HCT116 (cell line): ENCODE measurements around the gene PSTPIP2. TPM values are rescaled to one million over a fixed set of nuclear protein-coding genes. Genes with fewer than 3 reads are reported as not detected.

Source experiments
- ATAC-seq: fragments of 200-7000 bp; cut with Tn5 transposase; 2 replicates; pipeline ENCODE4 v1.9.1; 2020; ENCODE audit warnings: mild to moderate bottlenecking, moderate library complexity
- BruUV-seq: library from RNA; stranded (reverse); fragments of 400-500 nt; replicated peaks from 2 replicates; lab custom pipeline; 2021; lab: Mats Ljungman, UMichigan
- CTCF ChIA-PET: fragments of 300-600 bp; sonication (Branson Sonifier 250); formaldehyde crosslinking; loops from one replicate; lab custom pipeline; 2021; ENCODE audit warnings: antibody characterized with exemption; lab: Charles Lee
- POLR2A ChIA-PET: fragments of 300-600, 350-600 bp; sonication (Branson Sonifier 250); formaldehyde crosslinking; loops from one replicate; lab custom pipeline; 2021; ENCODE audit warnings: antibody characterized with exemption; lab: Charles Lee
- RAD21 ChIA-PET, 2 experiments: fragments of 300-600 bp; sonication (Branson Sonifier 250); formaldehyde crosslinking; loops; one replicate each; lab custom pipeline; 2023; ENCODE audit warnings: low total read pairs in 2 of 2; ENCODE audit not compliant: uncharacterized antibody in 2 of 2, unreplicated experiment in 2 of 2, low non-redundant PET in 1 of 2; lab: Charles Lee
- DNase-seq: peaks from one replicate; pipeline ENCODE4 v3.0.0-alpha.2; 2010; ENCODE audit warnings: low read depth, low spot score
- H2AFZ ChIP-seq: fragments of 200-600 bp; shearing (Covaris generic), sonication (generic); 2 replicates; pipeline ENCODE4 v1.6.1; 2017; ENCODE audit warnings: low read depth, mixed run types, mixed read lengths, antibody characterized with exemption, low read length; ENCODE audit not compliant: poor library complexity, severe bottlenecking
- H3K27ac ChIP-seq: 2 replicates; pipeline ENCODE4 v1.5.1; 2012; ENCODE audit warnings: low read depth, low read length
- H3K27me3 ChIP-seq: fragments of 200-600 bp; sonication (generic); 2 replicates; pipeline ENCODE4 v1.6.1; 2016; ENCODE audit warnings: mixed run types, low read length, mixed read lengths; ENCODE audit not compliant: insufficient read depth
- H3K36me3 ChIP-seq, 2 experiments: fragments of 200-500 bp in 1 of 2; fragments of 200-600 bp in 1 of 2; sonication (Bioruptor generic) in 1 of 2; sonication (generic) in 1 of 2; 2 replicates each; pipeline versions ENCODE4 v1.5.1 to v1.6.1; 2014 to 2016; ENCODE audit warnings: low read length in 2 of 2, inconsistent platforms in 1 of 2, mixed read lengths in 1 of 2, mixed run types in 1 of 2; ENCODE audit not compliant: insufficient read depth in 2 of 2, control insufficient read depth in 1 of 2
- H3K4me1 ChIP-seq, 2 experiments: fragments of 200-600 bp in 1 of 2; sonication (generic) in 1 of 2; 2 replicates each; pipeline versions ENCODE4 v1.5.1 to v1.6.1; 2012 to 2017; ENCODE audit warnings: low read length in 2 of 2, inconsistent platforms in 1 of 2, mild to moderate bottlenecking in 1 of 2, mixed read lengths in 1 of 2, mixed run types in 1 of 2, moderate library complexity in 1 of 2; ENCODE audit not compliant: insufficient read depth in 2 of 2, control insufficient read depth in 1 of 2
- H3K4me2 ChIP-seq: fragments of 200-600 bp; sonication (generic); 2 replicates; pipeline ENCODE4 v1.6.1; 2017; ENCODE audit warnings: mixed run types, low read length, mixed read lengths
- H3K4me3 ChIP-seq, 2 experiments: fragments of 200-600 bp in 1 of 2; sonication (generic) in 1 of 2; replicated peaks in 1 of 2; 2 replicates each; pipeline ENCODE4 v1.5.1; 2011 to 2016; ENCODE audit warnings: low read length in 2 of 2, control low read depth in 1 of 2, low read depth in 1 of 2, mild to moderate bottlenecking in 1 of 2, mixed read lengths in 1 of 2, mixed run types in 1 of 2
- H3K79me2 ChIP-seq: fragments of 200-600 bp; sonication (generic); 2 replicates; pipeline ENCODE4 v1.6.1; 2017; ENCODE audit warnings: mild to moderate bottlenecking, mixed run types, low read length, moderate library complexity, mixed read lengths; ENCODE audit not compliant: insufficient read depth
- H3K9ac ChIP-seq: fragments of 200-600 bp; sonication (generic); 2 replicates; pipeline ENCODE4 v1.6.1; 2016; ENCODE audit warnings: low read length, mixed read lengths
- H3K9me2 ChIP-seq: fragments of 200-600 bp; sonication (generic), shearing (Covaris generic); 2 replicates; pipeline ENCODE4 v1.6.1; 2017; ENCODE audit warnings: mixed run types, mild to moderate bottlenecking, moderate library complexity; ENCODE audit not compliant: insufficient read depth
- H3K9me3 ChIP-seq, 2 experiments: fragments of 200-500 bp in 1 of 2; fragments of 200-600 bp in 1 of 2; sonication (Bioruptor generic) in 1 of 2; sonication (generic) in 1 of 2; 2 replicates each; pipeline ENCODE4 v1.6.1; 2014 to 2017; ENCODE audit warnings: low read length in 2 of 2, mixed read lengths in 2 of 2, inconsistent platforms in 1 of 2, low read depth in 1 of 2, mild to moderate bottlenecking in 1 of 2, mixed run types in 1 of 2, moderate library complexity in 1 of 2; ENCODE audit not compliant: control insufficient read depth in 1 of 2, insufficient read depth in 1 of 2
- H4K20me1 ChIP-seq: fragments of 200-600 bp; sonication (generic), shearing (Covaris generic); 2 replicates; pipeline ENCODE4 v1.6.1; 2017; ENCODE audit warnings: mixed run types, mild to moderate bottlenecking, moderate library complexity; ENCODE audit not compliant: insufficient read depth
- CEBPB ChIP-seq: IDR thresholded peaks from 2 replicates; pipeline ENCODE4 v1.6.1; 2012; ENCODE audit warnings: low read depth
- EZH2phosphoT487 ChIP-seq: fragments of 200-600 bp; IDR thresholded peaks from 2 replicates; pipeline ENCODE4 v1.6.1; 2018; ENCODE audit warnings: antibody characterized with exemption, borderline replicate concordance
- POLR2AphosphoS5 ChIP-seq: IDR thresholded peaks from 2 replicates; pipeline ENCODE4 v1.6.1; 2011; ENCODE audit warnings: mild to moderate bottlenecking, low read depth, low read length, moderate library complexity
- TCF7L2 ChIP-seq: IDR thresholded peaks from 2 replicates; pipeline ENCODE4 v1.7.0; 2011; ENCODE audit warnings: borderline replicate concordance, inconsistent platforms; ENCODE audit not compliant: insufficient read depth, insufficient read length; ENCODE audit errors: extremely low read depth
- intact Hi-C: fragments of 100-400 bp; cut with micrococcal nuclease; formaldehyde crosslinking; loops from 2 replicates; pipeline ENCODE4 v1.10.0; 2022
- total RNA-seq: library from RNA; stranded (reverse); gene quantifications from one replicate; pipeline ENCODE4 v1.2.1, GENCODE V29; 2021; ENCODE audit not compliant: unreplicated experiment

Gene PSTPIP2
- total RNA-seq, 1 experiment from 2014 or later, result 20.0 TPM

GRCh38 chr18:45939236-45939635 is 132.8 kb downstream of the PSTPIP2 start:
- CTCF ChIA-PET, result no interaction called here
- H3K79me2 ChIP-seq, result no peaks in the 10 kb centered on the region
- H4K20me1 ChIP-seq, result no peaks in the 10 kb centered on the region
- H3K36me3 ChIP-seq, result peaks cover 8 to 15% of the 10 kb centered on the region in 2 experiments; a peak in 3 of 4 replicates
- DNase-seq (no peak), ATAC-seq (no peak)
- intact Hi-C loops, result no loop called here
- peaks cover 0 to 10% of the 10 kb centered on the region in 2 experiments; a peak in 2 of 4 replicates for H3K4me1 ChIP-seq
- H3K9me3 ChIP-seq, result no peaks in the 10 kb centered on the region
- H3K4me3 ChIP-seq, result no peak overlapping the region
- no peak overlapping the region for H2AFZ ChIP-seq
- POLR2A ChIA-PET, result no interaction called here
- no TSS peak for BruUV-seq
- H3K27me3 ChIP-seq, result no peaks in the 10 kb centered on the region
- H3K27ac ChIP-seq, result no peak overlapping the region
- no peak overlapping the region for H3K4me2 ChIP-seq
- RAD21 ChIA-PET, result no interaction called here
- no peak overlapping the region for H3K9ac ChIP-seq
- TF ChIP-seq TCF7L2, result no peak
- TF ChIP-seq POLR2AphosphoS5, result no peak
- TF ChIP-seq EZH2phosphoT487, result no peak
- no peaks in the 10 kb centered on the region for H3K9me2 ChIP-seq

GRCh38 chr18:45938488-45938935 is 133.5 kb downstream of the PSTPIP2 start:
- no peak for TF ChIP-seq CEBPB
- ChIA-PET POLR2A (no interaction called here), RAD21 (no interaction called here), CTCF (no interaction called here)
- Histone ChIP-seq H3K27me3 (no peaks in the 10 kb centered on the region), H3K79me2 (no peaks in the 10 kb centered on the region), H3K9me3 (no peaks in the 10 kb centered on the region), H3K27ac (no peak overlapping the region), H2AFZ (no peak overlapping the region), H3K9me2 (no peaks in the 10 kb centered on the region), H3K4me3 (no peak overlapping the region), H3K4me1 (peaks cover 0 to 10% of the 10 kb centered on the region in 2 experiments; a peak in 2 of 4 replicates), H3K4me2 (no peak overlapping the region), H4K20me1 (no peaks in the 10 kb centered on the region), H3K9ac (no peak overlapping the region), H3K36me3 (peaks cover 8 to 15% of the 10 kb centered on the region in 2 experiments; a peak in 3 of 4 replicates)
- no TSS peak for BruUV-seq
- intact Hi-C loops, result no loop called here
- ATAC-seq (no peak), DNase-seq (no peak)
